H1 (cell line): ENCODE results near the gene CAD. TPM values are rescaled to one million over a fixed set of nuclear protein-coding genes. Genes with fewer than 3 reads are reported as not detected.

Source experiments
- CTCF ChIA-PET: fragments of 300-600 bp; sonication (Branson Sonifier 250); formaldehyde crosslinking; loops from one replicate; lab custom pipeline; 2021; ENCODE audit not compliant: partially characterized antibody; lab: Charles Lee
- POLR2A ChIA-PET: fragments of 300-600 bp; sonication (Branson Sonifier 250); formaldehyde crosslinking; loops from one replicate; lab custom pipeline; 2021; ENCODE audit warnings: inconsistent platforms; ENCODE audit not compliant: partially characterized antibody; lab: Charles Lee
- DNase-seq, 2 experiments: peaks; one replicate each; pipeline versions ENCODE4 v3.0.0 to v3.0.0-alpha.2; 2010 to 2022; ENCODE audit warnings: low spot score in 2 of 2, low read depth in 1 of 2, mixed read lengths in 1 of 2
- FAIRE-seq: peaks from 2 replicates; lab custom pipeline; 2011; peaks lifted over from hg19 to GRCh38; lab: Jason Lieb, UNC
- H2AFZ ChIP-seq: 2 replicates; pipeline ENCODE4 v1.8.1; 2012; ENCODE audit warnings: low read length, inconsistent platforms
- H2AK5ac ChIP-seq: 2 replicates; pipeline ENCODE4 v1.6.1; 2013; ENCODE audit warnings: low read depth, low read length
- H2BK120ac ChIP-seq: replicated peaks from 2 replicates; pipeline ENCODE3; 2013; ENCODE audit warnings: low read depth, low read length, inconsistent platforms
- H2BK12ac ChIP-seq: 2 replicates; pipeline ENCODE4 v1.6.1; 2013; ENCODE audit warnings: low read depth, low read length
- H2BK15ac ChIP-seq: 2 replicates; pipeline ENCODE4 v1.6.1; 2013; ENCODE audit warnings: low read length
- H2BK20ac ChIP-seq: 2 replicates; pipeline ENCODE4 v1.6.1; 2013; ENCODE audit warnings: low read length
- H2BK5ac ChIP-seq: 2 replicates; pipeline ENCODE4 v1.6.1; 2013; ENCODE audit warnings: low read depth, low read length
- H3K14ac ChIP-seq: 2 replicates; pipeline ENCODE4 v1.6.1; 2013; ENCODE audit warnings: inconsistent platforms; ENCODE audit not compliant: insufficient read length
- H3K18ac ChIP-seq: 2 replicates; pipeline ENCODE4 v1.6.1; 2013; ENCODE audit warnings: low read length; ENCODE audit errors: extremely low read depth
- H3K23ac ChIP-seq: 2 replicates; pipeline ENCODE4 v1.6.1; 2013; ENCODE audit warnings: inconsistent platforms; ENCODE audit not compliant: insufficient read length
- H3K23me2 ChIP-seq: 2 replicates; pipeline ENCODE4 v1.6.1; 2013; ENCODE audit warnings: low read depth, low read length
- H3K27ac ChIP-seq: 2 replicates; pipeline ENCODE4 v1.6.1; 2011; ENCODE audit warnings: low read depth, low read length, inconsistent platforms
- H3K27me3 ChIP-seq, 4 experiments: replicated peaks in 1 of 4; 1 replicate in 1 of 4; 2 replicates in 3 of 4; pipeline versions ENCODE4 v1.6.1 to v1.8.1; 2011 to 2013; ENCODE audit warnings: low read length in 3 of 4, mild to moderate bottlenecking in 3 of 4, inconsistent platforms in 2 of 4, mixed read lengths in 2 of 4, moderate library complexity in 1 of 4; ENCODE audit not compliant: control insufficient read depth in 3 of 4, insufficient read depth in 3 of 4; ENCODE audit errors: extremely low read depth in 1 of 4
- H3K36me3 ChIP-seq, 4 experiments: 2 replicates each; pipeline versions ENCODE4 v1.6.1 to v1.8.1; 2011 to 2013; ENCODE audit warnings: mild to moderate bottlenecking in 4 of 4, low read length in 3 of 4, moderate library complexity in 2 of 4, control low read depth in 1 of 4, inconsistent platforms in 1 of 4; ENCODE audit not compliant: insufficient read depth in 4 of 4, control insufficient read depth in 2 of 4
- H3K4ac ChIP-seq: replicated peaks from 2 replicates; pipeline ENCODE3; 2013; ENCODE audit warnings: low read length, low read depth, mixed read lengths, inconsistent platforms; ENCODE audit not compliant: insufficient read length
- H3K4me1 ChIP-seq, 4 experiments: replicated peaks in 1 of 4; 1 replicate in 1 of 4; 2 replicates in 3 of 4; pipeline versions ENCODE4 v1.6.1 to v1.8.1; 2011 to 2013; ENCODE audit warnings: low read length in 3 of 4, inconsistent platforms in 2 of 4, mixed read lengths in 1 of 4; ENCODE audit not compliant: insufficient read depth in 4 of 4, control insufficient read depth in 3 of 4
- H3K4me2 ChIP-seq, 2 experiments: 2 replicates each; pipeline versions ENCODE4 v1.6.1 to v1.8.1; 2011 to 2013; ENCODE audit warnings: low read depth in 2 of 2, low read length in 2 of 2, control low read depth in 1 of 2, inconsistent platforms in 1 of 2, mild to moderate bottlenecking in 1 of 2; ENCODE audit not compliant: insufficient read depth in 1 of 2
- H3K4me3 ChIP-seq, 4 experiments: fragments of 200-600, 300-600 bp in 1 of 4; sonication (generic), shearing (Covaris generic), sonication (Bioruptor Twin) in 1 of 4; 2 replicates each; pipeline versions ENCODE4 v1.5.1 to v1.8.1; 2011 to 2016; ENCODE audit warnings: low read length in 4 of 4, low read depth in 3 of 4, control low read depth in 2 of 4, inconsistent platforms in 2 of 4, mild to moderate bottlenecking in 2 of 4, mixed read lengths in 1 of 4, moderate library complexity in 1 of 4; ENCODE audit not compliant: insufficient read depth in 2 of 4; ENCODE audit errors: extremely low read depth in 1 of 4
- H3K56ac ChIP-seq: replicated peaks from 2 replicates; pipeline ENCODE3; 2013; ENCODE audit warnings: low read depth, mild to moderate bottlenecking, mixed read lengths, low read length, inconsistent platforms; ENCODE audit not compliant: insufficient read length
- H3K79me1 ChIP-seq: 2 replicates; pipeline ENCODE4 v1.6.1; 2013; ENCODE audit warnings: low read depth, low read length, control low read depth
- H3K79me2 ChIP-seq, 2 experiments: 2 replicates each; pipeline versions ENCODE4 v1.6.1 to v1.8.1; 2012 to 2013; ENCODE audit warnings: low read length in 2 of 2, mild to moderate bottlenecking in 2 of 2, inconsistent platforms in 1 of 2; ENCODE audit not compliant: insufficient read depth in 2 of 2, control insufficient read depth in 1 of 2
- H3K9ac ChIP-seq, 4 experiments: replicated peaks in 1 of 4; 1 replicate in 1 of 4; 2 replicates in 3 of 4; pipeline versions ENCODE4 v1.6.1 to v1.8.1; 2011 to 2013; ENCODE audit warnings: low read depth in 3 of 4, low read length in 3 of 4, control low read depth in 2 of 4, mild to moderate bottlenecking in 2 of 4, moderate library complexity in 2 of 4, inconsistent platforms in 1 of 4; ENCODE audit errors: extremely low read depth in 1 of 4
- H3K9me3 ChIP-seq, 2 experiments: 2 replicates each; pipeline versions ENCODE4 v1.6.1 to v1.8.1; 2012 to 2013; ENCODE audit warnings: mild to moderate bottlenecking in 2 of 2, moderate library complexity in 2 of 2, control low read depth in 1 of 2, inconsistent platforms in 1 of 2, low read depth in 1 of 2, low read length in 1 of 2, mixed read lengths in 1 of 2; ENCODE audit not compliant: insufficient read depth in 2 of 2
- H4K20me1 ChIP-seq, 2 experiments: replicated peaks in 1 of 2; 2 replicates each; pipeline versions ENCODE3 to v1.8.1; 2011 to 2013; ENCODE audit warnings: inconsistent platforms in 2 of 2, low read length in 2 of 2, mild to moderate bottlenecking in 1 of 2; ENCODE audit not compliant: insufficient read depth in 2 of 2, control insufficient read depth in 1 of 2
- H4K5ac ChIP-seq: 2 replicates; pipeline ENCODE4 v1.6.1; 2013; ENCODE audit warnings: low read length, low read depth, mixed read lengths, inconsistent platforms; ENCODE audit not compliant: insufficient read length
- H4K8ac ChIP-seq: 2 replicates; pipeline ENCODE4 v1.8.0; 2013; ENCODE audit warnings: mild to moderate bottlenecking, moderate library complexity, low read length, inconsistent platforms; ENCODE audit not compliant: insufficient read depth; ENCODE audit errors: extremely low read depth
- H4K91ac ChIP-seq: replicated peaks from 2 replicates; pipeline ENCODE3; 2013; ENCODE audit warnings: low read length, mixed read lengths, inconsistent platforms; ENCODE audit not compliant: insufficient read length
- WGBS, 2 experiments: shearing (Covaris generic) in 1 of 2; methylation state at CpG; one replicate each; pipeline versions ENCODE4 v1.1.6 to v1.1.7; 2013 to 2015; ENCODE audit warnings: low lambda C conversion rate in 2 of 2, mixed read lengths in 2 of 2, inconsistent platforms in 1 of 2, low coverage in 1 of 2, missing lambda C conversion rate in 1 of 2; ENCODE audit not compliant: insufficient replicate concordance in 2 of 2, insufficient coverage in 1 of 2, insufficient read length in 1 of 2; ENCODE audit errors: extremely low coverage in 1 of 2, missing lambda C conversion rate in 1 of 2; 5-methylcytosine and 5-hydroxymethylcytosine counted together
- polyA plus RNA-seq, 7 experiments: library from polyadenylated mRNA; depleted of rRNA in 3 of 7; stranded (reverse) in 5 of 7; unstranded in 2 of 7; fragments of >200 nt in 5 of 7; fragments of 200-250 nt in 2 of 7; gene quantifications; 1 replicate in 5 of 7; 2 replicates in 1 of 7; 4 replicates in 1 of 7; pipeline versions ENCODE4 v1.2.1 to v1.2.3, GENCODE V29; 2011 to 2013; ENCODE audit warnings: missing spikeins in 2 of 7, mixed read lengths in 2 of 7
- total RNA-seq: library from RNA; stranded (reverse); fragmentation: NEBNext Ultra II Directional; extraction: Animal tissue kit (Norgen Biotek cat#: 25700); gene quantifications from 2 replicates; pipeline ENCODE4 v1.2.1, GENCODE V29; 2021
- TF ChIP-seq, protein P1 (sequence below): IDR thresholded peaks from 2 replicates; pipeline ENCODE4 v1.6.1; 2012; ENCODE audit warnings: inconsistent platforms

Gene CAD
- total and polyA plus RNA-seq, 2 of the 8 experiments (the other 6 are each of a cell fraction or from before 2014, with no cell fraction given) = 130 to 146 TPM

DNA sequence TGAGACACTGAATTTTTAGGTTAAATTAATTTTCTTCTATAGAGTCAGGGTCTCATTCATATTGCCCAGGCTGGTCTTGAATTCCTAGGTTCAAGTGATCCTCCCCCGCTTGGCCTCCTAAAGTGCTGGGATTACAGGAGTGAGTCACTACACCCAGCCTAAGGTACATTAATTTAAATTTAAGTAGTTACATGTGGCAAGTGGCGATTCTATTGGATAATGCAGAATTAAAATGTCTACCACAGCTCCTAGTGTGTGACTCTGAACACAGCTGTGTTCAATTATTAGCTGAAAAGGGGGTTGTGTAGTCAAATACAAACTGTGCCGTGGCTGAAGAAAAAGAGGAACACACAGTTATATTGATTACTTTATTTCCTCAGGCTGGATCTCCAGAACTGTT lies 2.2 kb upstream of the CAD start:
- H3K27ac ChIP-seq = no peak overlapping the region
- H3K27me3 ChIP-seq = no peaks in the 10 kb centered on the region
- H3K79me2 ChIP-seq = peaks cover 7 to 29% of the 10 kb centered on the region in 2 experiments

More for the DNA sequence above, 2.2 kb upstream of the CAD start:
- TF ChIP-seq, protein P1, sequence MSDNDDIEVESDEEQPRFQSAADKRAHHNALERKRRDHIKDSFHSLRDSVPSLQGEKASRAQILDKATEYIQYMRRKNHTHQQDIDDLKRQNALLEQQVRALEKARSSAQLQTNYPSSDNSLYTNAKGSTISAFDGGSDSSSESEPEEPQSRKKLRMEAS = no peak
- no peak overlapping the region for H3K9ac ChIP-seq
- no peaks in the 10 kb centered on the region for H3K9me3 ChIP-seq
- no peak overlapping the region for H2BK120ac ChIP-seq
- H3K4ac ChIP-seq = no peak overlapping the region
- peaks cover 16% of the 10 kb centered on the region for H3K23me2 ChIP-seq
- peaks cover 0 to 9% (median 5%) of the 10 kb centered on the region in 4 experiments for H3K4me1 ChIP-seq
- H2BK15ac ChIP-seq = no peak overlapping the region
- H3K14ac ChIP-seq = no peak overlapping the region
- no peak overlapping the region for H2BK12ac ChIP-seq
- no peak overlapping the region for H2AFZ ChIP-seq
- no peak overlapping the region for H3K4me2 ChIP-seq
- H2AK5ac ChIP-seq = no peak overlapping the region
- no peak overlapping the region for H3K4me3 ChIP-seq
- H4K20me1 ChIP-seq = no peaks in the 10 kb centered on the region
- POLR2A ChIA-PET = interaction anchor here (0.8 to 29.6 kb wide), 4 partner anchors 12 to 81 kb away, joined by 3 to 835 read pairs (median 4); no protein-coding TSS in a partner anchor
- H2BK5ac ChIP-seq = no peak overlapping the region
- no peaks in the 10 kb centered on the region; the same call in 1 of the 2 replicates for H3K79me1 ChIP-seq
- FAIRE-seq (no peak), DNase-seq (no peak)
- CTCF ChIA-PET = no interaction called here
- H4K5ac ChIP-seq = no peak overlapping the region
- no peak overlapping the region for H4K91ac ChIP-seq
- no peak overlapping the region for H3K18ac ChIP-seq
- no peak overlapping the region for H3K56ac ChIP-seq
- no peak overlapping the region for H2BK20ac ChIP-seq
- H3K36me3 ChIP-seq = peaks cover 8 to 40% (median 17%) of the 10 kb centered on the region in 4 experiments; a peak in 7 of 8 replicates
- no peak overlapping the region for H4K8ac ChIP-seq
- 95% methylated on average over 3 of the region's 3 CpGs; no CpG with 5 or more reads in 1 of the 2 experiments for WGBS, 2 experiments
- H3K23ac ChIP-seq = no peak overlapping the region
